ENCODE measurements around the gene ZNF827.

The ZNF827 gene

DNA sequence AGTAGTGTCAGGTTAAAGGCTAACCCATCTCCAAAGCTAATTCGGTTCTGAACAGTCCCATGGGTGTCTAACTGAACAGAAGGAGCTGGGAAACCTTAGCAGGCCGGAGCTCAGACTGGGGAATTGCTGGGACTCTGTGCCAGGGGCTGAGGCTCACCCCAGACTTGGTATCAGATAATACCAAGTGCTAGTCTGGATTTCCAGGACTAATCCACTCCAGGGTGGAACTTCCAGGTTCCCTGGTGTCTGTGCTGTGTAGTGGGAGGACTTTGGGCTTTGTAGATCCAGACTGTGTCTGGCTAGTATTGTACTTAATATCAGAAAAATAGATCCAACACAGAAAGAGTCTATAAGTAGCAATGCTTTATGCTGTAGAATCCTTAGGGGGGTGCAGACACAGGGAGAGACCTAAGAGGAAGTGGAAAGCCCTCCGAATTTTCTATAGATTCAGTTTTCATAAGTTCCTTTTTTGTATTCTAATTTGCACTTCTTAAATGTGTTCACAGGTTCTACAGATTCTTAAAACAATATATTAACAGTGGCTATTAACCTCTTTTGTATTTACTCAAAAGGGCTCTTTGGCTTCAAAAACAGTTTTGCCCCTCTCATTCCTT is 4.1 kb downstream of the ZNF827 start:
- no peak for FAIRE-seq

DNA sequence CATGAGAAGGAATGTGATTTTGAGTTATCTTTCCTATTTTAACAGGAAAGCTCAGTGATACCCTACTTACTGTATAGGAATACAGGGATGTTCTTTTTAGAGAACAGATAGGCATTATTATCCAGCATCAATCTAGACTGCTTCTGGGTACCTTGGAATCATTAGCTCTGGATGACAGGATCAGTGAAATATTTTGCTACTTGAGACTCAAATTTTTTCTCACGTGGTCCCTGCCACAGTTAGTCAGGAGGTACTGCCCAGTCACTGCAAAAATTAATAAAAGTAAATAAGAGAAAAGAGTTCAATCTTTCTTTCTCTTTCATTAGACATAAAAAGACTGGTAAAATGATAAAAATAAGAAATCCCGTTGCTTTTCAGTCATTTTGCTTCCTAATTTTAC is 5.5 kb downstream of the ZNF827 start:
- FAIRE-seq, result no peak

DNA sequence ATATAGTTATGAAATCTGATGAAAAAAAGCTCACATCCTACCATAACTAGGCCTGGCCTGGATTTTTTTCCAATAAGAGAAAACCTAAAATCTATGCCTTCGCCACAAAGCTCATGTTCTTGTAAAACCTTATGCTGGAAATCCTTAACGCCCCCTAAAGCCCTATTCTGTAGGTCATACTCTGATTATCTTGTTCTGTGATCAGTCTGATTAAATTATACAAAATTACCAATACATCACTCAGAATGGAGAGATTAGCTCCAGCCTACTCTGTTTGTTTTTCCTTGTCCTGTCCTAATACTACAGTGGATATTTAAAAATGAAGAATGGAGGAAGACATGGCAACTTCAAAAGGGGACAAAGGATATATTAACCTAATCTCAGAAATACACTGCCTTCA is 7.2 kb downstream of the ZNF827 start:
- FAIRE-seq, result no peak

DNA sequence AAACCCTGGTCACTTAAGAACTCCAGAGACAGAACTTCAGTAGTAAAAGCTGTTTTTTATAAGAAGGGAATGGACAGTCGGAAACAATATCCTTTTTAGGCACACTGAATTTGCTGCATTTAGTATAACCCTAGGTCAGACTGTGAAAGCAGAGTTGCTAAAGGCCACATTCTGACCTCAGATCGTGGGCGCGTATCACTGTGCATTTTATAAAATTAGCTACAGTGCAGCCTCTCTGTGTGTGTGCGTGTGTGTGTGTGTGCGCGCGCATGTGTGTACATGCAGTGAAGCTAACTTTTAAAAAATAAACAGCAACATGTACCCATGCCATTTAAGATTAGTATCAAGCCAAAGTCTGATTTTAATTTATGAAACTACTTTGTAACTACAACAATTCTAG is 8.0 kb downstream of the ZNF827 start:
- FAIRE-seq, result no peak

DNA sequence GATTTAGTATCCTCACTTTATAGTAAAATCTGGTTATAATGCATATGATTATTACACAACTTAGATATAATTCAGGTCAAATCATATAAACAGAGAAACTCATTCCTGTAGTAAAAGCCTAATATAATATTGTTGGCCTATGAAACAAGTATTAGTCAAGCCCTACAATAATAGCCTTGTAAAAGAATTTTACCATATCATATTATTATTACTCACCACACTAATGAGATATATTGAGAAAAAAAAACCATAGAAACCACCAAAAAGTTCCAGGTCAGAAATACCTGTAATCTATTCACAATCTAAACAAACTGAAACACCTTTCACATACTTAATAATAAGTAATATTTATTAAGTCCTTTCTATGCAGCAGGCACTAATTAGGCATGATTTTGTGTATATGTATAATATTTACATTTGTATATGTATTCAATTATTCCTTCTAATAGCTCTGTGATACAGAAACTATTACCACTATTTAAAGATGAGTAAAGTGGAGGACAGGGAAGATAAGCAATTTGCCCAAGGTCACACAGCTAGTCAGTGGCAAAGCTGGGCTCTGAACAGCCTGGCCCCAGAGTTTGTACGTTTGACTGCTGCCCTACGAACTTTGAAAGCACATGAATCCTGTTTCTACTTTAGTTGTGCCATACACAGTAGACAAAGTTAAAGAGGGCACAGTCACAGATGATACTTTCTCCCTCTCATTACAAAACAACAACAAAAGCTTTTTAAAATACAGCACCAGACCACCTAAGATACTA is 9.0 kb downstream of the ZNF827 start:
- FAIRE-seq, result no peak

DNA sequence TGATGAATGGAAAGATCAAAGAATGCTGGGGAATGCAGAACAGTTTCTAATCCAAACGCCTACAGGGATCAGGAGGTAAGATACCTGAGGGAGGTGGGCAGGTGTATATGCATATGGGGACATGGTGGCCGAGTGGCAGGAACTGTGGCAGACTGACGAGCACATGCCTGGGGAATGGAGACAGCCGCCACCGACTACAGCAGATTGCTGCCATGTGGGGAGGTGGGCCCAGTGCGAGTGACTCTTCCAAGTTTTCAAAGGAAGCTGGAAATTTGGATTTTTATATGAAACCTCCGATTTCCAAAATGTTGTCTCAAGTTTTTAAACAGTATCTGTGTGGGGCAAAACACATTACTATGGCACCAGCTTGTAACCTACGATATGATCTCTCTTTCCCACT is 9.9 kb downstream of the ZNF827 start:
- no peak for FAIRE-seq

DNA sequence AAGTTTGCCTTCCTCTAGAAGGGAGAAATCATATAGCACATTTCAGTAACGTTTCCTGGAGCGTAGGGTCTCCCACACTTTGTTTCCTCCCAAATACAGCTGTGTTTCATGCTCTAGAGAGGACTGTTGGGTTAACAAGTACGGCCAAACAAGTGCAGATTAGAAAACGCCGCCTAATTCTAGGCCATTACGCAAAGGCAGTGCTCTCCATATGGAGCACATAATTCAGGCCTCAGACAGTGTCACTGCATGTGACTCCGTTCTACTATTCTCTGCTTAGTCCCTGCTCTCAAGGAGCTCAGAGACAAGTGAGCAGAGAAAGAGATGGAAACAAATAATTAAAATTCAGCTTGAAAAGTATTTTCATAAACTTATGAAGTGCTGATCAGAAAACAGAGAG is 11.6 kb downstream of the ZNF827 start:
- FAIRE-seq, result no peak

DNA sequence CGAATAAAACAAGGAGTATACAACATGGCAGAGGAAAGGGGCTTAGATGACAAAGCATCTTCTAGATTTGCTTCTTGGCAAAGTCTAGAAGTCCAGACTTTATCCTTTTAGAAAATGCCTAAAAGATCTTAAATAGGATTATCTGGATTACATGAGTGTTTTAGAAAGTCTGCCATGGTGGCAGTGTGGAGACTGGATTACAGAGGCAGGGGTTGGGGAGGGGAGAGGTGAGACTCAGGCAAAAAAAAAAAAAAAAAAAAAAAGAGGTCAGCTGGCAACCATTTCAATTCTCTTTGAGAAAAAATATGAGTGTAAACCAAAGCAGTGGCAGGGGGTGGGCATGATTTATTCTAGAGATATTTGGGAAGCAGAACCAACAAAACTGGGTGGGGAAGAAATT is 17.4 kb downstream of the ZNF827 start:
- FAIRE-seq, result no peak

DNA sequence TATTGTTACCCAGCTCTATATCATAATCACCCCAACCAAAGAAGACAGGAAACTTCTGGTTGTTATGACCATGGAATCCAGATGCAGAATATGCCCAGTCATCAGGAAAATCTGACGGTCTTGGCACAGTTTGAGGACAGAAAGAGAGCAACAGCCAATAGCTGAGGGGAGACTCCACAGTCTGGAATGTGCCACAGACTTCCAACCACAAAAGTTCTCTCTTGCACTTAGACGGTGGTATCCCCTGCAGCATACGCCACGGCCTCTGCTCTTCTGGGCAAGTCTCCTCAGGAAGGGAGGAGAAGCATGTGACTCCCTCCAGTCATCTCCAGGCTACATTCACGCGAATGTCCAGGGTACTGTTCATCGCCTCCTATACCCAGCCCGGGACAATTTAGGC is 18.4 kb downstream of the ZNF827 start:
- no peak for FAIRE-seq

DNA sequence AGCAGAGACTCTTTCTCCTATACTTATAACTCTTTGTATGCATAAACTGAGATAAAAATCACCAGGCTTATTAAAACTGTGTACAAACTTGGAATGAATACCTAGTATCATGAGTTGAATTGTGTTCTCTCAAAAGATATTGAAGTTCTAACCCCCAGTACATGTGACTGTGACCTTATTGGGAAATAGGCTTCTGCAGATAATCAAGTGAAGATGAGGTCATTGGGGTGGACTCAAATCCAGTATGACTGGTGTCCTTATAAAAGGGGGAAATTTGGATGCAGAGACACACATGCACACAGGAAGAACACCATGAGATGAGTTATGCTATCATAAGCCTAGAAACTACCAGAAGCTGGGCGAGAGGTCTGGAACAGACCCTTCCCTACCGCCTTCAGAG is 26.2 kb downstream of the ZNF827 start:
- no peak for FAIRE-seq

DNA sequence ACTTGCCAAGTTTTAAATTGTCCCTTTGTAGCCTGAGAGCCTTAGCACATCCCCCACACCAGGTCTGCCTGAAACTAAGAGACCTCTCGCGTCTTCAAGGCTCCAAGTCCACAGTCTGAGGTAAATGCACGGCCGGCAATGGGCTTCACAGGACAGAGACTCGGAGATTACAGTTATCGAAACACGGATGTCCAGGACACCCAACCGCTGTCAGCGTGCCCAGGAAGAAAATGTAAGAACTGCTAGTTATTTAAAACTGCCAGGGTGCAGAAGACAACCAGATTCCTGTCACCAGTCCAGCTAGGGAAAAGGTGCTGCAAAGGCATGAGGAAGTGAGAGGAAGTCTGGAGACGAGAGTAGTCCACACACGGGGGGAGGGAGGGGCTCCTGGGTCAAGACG is 28.9 kb downstream of the ZNF827 start:
- no peak for FAIRE-seq

DNA sequence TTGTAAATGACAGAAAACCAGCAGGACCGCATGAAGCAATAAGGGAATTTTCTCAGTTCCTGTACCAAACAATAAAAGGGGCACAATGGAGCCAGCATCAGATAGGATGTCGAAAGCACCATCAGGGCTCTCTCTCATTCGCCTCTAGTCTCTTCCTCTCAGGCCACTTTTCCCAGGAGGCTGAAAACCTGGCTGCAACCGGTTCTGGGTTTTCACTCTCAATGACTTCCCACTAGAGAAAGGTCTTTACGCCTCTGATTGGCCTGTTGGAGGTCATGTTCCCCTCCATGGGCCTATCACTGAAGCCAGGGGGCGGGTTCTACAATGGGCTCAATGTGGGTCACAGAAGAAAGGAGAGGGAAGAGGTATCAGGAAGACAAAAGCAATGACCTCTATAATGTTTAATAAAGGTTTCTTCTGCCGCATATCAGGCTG is 29.3 kb downstream of the ZNF827 start:
- FAIRE-seq, result peak; percentile 91

DNA sequence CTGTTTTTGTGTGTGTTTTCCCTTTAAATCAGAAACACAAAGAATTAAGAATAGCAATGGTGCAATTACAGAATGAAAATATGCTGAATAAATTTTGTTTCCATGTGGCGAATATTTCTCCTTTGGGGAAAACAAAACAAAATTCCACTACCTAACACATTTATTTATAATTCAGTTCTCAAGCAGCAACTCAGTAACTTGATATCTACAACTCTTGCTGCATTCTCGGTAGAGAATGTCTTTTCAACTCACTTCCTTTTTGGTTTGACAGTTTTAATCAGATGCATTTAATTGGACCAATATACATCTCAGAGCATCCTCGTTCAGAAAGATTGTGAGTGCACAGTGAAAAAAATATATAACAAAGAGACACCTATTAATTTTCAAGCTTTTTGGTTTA is 30.8 kb downstream of the ZNF827 start:
- FAIRE-seq, result no peak

DNA sequence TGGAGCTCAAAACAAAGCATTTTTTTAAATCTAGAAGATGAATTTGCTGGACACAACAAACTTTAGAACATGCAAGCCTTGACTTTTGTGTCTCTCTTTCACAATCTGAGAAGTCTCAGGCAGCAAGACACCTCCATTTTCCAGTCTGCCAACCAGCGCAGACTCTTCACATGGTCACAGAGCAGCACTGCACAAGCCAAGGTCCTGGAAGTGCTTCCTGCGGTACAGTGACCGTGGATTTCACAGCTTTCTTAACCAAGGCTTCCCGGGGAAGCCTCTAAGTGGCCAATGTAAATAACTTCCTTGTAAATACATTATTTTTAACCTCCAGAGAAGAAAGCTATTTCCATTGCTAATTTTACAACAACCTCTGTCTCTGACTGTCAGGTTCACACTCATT is 31.2 kb downstream of the ZNF827 start:
- FAIRE-seq, result no peak

DNA sequence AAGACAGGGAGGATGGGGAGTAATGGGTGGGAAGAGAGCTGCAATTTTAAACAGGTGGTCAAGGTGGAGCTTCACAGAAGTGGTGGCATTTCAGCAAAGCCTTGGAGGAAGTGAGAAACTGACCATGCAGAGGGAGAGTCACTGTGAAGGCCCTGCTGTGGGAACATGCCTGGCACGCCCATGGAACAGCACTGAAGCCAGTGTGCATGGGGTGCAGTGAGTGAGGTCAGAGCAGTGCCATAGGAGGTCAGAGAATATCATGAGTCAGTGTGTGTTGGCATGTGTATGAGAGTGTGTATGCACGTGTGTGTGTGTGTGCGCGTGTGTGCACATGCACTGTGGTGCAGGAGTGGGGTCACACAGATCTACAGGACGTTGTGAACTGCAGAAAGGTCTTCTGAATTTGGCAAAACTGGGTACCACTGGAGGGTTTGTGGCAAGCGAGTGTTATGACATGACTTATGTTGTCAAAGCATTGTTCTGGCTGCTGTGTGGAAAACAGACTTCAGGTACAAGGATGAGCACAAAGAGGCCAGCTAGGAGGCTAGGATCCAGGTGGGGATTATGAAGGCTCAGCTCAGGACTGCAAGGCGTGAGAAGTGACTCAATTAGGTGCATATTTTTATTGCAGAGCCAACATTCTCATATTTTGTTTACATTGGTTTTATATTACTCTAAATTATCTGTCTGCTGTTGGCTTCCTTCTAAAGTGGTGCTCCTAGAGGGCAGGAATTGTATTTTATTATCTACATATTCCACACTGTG is 34.0 kb downstream of the ZNF827 start:
- FAIRE-seq, result no peak

DNA sequence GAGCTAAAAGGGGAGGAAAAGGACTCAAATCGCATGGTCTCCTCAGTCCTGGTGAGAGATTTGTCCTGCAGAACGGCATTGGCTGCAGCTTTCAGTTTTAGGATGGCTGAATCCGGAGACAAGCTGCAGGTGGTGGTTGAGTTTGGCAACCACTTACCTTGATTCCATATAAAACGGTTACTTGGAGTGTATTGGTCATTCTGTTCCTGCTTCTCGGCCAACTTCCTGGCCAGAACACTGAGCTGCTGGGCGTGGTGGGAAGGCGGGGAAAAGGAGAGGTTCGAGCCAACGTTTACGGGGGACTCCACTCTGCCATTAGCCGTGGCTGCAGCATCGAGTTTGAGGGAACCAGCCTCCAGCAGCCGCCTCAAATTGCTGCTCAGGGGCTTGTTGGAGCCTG is 36.1 kb downstream of the ZNF827 start:
- no peak for FAIRE-seq

DNA sequence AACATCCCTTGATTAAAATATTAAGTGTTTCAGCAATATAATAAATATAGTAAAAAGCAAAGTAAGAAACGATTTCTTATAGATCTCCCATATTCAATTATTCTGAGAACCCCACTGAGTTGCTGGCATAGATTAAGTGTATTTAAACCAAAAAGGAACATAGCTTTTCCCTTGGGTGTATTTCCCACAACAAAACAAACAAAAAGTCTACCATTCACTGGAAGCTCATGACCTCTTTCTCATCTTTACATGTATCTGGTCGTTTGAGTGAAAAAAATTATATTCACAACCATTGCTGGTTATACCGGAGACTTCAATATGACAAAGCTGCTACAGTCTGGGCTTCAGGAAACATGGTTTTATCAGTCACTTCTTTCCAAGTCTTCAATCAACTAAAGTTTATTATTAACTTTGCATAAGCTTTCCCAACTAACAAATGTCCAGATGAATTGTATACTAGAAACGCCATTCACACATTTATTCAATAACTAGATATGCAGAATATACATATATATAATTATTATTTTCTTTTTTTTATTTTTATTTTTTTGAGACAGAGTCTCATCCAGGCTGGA is 38.6 kb downstream of the ZNF827 start:
- no peak for FAIRE-seq

DNA sequence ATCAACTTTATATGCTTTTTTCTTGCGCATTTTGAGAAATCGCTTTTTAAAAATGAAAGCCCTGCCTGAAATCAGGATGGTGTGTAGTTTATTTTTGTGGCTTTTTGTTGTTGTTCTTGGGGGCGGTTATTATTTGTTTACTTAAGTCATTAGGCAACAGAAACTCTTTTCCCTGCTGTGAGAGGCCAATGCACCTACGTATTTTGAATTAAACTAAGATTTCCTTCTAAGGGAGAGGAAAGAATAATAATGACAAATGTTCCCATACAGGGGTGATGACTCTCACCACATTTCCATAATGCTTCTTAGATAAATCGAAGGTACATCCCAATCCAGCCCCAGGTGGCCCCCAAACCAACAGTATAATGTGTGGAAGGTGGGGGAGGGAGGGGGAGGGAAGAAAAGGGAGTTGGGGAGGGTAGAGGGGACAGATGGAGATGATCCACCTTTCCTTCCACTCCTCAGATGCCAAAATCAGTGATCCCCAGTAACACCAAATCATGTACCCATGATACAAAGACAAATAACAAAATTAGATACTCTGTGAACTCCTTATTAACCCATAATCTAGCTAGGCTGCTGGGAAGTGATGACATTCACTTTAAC is 39.6 kb downstream of the ZNF827 start:
- no peak for FAIRE-seq

DNA sequence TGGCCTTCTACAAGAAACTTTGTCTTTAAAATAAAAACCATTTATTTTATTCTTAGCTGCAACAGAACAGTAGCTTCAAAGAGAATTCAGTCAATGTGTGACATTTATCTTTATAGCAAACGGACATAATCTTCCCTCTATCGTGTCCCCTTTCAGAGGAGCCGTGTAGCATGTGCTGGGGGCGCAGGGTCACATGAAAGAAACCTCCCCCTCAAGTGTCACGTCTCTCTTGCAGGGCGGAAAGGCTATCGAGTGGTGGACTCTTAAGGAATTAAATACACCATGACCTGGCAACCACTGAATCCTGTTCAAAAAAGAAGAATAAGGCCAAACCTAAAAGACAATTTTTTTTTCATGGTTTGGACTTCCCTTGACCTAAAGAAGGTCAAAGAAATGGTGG is 40.2 kb downstream of the ZNF827 start:
- no peak for FAIRE-seq

DNA sequence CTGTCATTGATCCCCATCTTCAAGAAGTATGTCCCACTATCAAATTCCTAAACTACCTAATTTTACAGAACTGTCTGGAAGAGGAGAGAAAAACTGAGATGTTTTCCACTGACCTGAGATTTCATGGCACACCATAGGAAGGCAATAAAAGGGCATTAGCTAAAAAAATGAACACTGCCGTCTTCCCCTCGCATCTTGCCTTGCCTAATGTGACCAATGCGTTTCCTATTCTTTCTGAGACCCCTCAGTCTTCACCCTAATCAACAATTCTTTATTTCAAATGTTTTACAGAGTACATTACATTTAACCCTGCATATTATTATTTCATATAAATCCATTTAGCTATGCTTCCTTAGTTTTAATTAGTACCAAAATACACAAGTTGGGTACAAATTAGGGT is 43.6 kb downstream of the ZNF827 start:
- no peak for FAIRE-seq

DNA sequence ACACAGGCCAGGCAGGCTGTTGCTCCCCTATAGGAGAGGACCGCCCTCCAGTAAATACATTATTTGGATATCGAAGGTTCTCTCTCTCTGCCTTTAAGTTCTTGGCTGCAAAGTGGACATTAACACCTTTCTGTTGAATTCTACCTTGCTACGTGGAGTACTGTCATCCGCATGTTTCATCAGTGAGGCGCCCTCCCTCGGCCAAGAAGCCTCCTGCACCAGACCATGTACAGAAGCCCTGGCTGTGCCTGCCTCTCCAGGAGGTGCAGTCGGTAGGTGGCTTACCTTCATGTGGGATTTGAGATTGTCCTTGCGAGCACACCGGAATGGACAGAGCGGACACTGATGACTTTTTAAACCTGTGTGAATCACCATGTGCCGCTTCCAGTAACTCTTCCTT is 46.7 kb downstream of the ZNF827 start:
- FAIRE-seq, result no peak

DNA sequence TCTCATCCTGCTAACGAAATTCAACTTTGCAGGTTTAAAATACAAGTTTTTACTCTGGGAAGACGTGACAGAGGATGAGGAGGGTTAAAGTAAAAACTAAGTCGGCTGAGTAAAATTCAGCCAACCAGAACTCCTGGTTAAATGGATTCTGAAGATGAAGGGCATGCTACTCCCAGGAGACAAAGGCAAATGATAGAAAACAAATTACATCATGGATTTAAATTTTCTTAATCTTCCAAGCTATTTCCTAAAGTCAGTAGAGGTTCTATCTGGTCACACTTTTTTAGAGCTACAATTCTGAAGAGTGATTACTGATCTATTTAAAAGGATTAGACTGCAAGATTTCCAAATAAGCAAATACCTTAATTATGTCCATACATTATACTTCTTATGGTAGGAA is 47.9 kb downstream of the ZNF827 start:
- no peak for FAIRE-seq

DNA sequence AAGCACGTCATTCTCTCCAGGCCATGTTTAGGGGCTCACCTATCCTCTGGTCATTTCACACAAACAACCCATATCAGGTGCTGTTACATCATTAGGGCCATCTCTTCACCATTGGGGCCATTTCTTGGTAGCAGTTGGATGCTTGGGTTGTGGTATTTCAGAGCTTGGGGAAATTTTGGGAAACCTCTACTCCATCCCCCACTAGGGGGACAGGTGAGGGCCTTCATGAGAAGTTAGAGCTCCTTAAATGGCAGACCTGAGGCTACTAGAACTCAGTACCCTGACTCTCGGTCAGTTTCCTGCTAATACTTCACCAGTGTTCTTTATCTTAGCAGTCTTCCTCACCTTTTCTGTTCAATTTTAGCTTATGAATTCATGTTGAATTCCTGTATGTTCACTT is 50.2 kb downstream of the ZNF827 start:
- FAIRE-seq, result no peak
